ENCODE data around the gene TMEM272. TPM values are rescaled to one million over a fixed set of nuclear protein-coding genes. Genes with fewer than 3 reads are reported as not detected.

TMEM272 gene, protein sequence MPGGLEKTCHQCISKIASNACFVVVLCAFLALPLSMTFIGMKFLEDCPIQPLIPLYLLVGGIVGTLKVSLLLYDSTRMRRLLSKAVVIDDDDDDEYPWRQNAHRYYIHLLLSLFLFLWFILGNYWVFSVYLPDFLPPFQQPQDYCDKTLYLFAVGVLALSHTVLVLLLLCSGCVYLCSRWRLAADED
- total RNA-seq (0.09 TPM), polyA plus RNA-seq (ENCODE audit: insufficient read depth in 1 of 8, insufficient read length in 8 of 8, low replicate concordance in 1 of 8) (under 1 TPM; 0.08 to 0.50 (median 0.16) TPM)
- long read RNA-seq, donor 1: 0 reads
- long read RNA-seq, donor 2: 0 reads
- long read RNA-seq, donor 3: 0 reads
- long read RNA-seq, donor 4: 0 reads
- long read RNA-seq, donor 5: 0 reads
- long read RNA-seq, donor 6: 0 reads
- long read RNA-seq, donor 7: 0 reads
- long read RNA-seq, donor 8: 0 reads
- long read RNA-seq, donor 9: 0 reads
- long read RNA-seq, donor 10: 0 reads
- long read RNA-seq, donor 11: 0 reads

DNA sequence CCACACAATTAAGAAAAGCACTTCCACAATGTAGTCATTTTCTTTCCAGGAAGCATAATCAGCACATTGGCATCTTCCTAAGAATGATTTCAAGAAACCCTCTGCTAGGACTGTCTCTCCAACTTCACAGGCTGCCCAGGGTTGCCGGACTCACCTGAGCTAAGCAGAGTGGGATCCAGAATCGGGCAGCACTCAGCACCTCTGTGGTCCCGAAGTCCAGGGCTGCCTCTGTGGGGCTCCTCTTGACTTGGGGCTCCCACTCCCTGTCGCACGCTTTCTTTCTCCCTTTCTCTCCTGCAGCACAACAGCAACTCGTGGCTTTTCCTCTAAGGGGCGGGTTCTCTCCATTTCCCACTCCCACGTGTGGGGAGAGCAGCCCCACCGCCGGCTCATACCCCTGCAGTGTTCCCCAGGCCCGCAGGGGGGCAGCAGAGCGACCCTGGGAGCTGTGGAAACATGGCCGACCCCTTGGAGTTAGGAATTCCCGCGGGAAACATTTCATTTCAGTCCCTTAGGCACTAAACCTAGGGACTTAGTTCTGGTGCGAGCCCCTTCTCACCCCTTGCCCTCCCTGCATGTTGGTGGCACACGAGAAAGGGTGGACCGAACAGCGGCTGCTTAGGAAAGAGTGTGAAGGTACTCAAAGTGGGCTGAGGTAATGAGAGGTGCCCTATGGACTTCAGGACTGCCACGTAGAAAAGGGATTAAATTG lies at the start of gene TMEM272:
TSS of gene TMEM272 (minus strand) at position 316 of the 712 bp plus-strand sequence. CDS start 6,647 bp downstream, outside the sequence.
- DNase-seq: peak; percentile 25

DNA sequence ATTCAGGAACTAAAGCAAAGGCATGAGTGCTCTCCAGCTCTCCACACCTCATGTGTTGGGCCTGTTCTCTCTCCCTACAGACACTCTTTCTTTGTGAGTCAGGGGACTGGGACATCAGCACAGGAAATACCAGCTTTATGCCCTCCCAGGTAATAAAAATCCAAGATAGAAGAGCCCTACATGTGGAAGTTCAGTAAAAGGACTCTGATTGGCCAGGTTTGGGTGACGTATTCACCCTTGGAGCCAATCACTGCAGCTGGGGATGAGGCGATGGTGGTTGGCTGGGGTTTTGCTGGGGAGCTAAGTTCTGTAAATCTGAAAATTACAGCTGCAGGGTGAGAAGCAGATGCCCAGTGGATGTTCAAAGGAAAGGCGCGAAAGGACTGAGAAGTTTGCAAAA lies 49.3 kb upstream of the TMEM272 start:
- no peaks in the 10 kb centered on the region for H3K4me1 ChIP-seq (ENCODE audit: control insufficient read depth, insufficient read depth, low read length)
- H3K36me3 ChIP-seq (ENCODE audit: control insufficient read depth, insufficient read depth, low read length): no peaks in the 10 kb centered on the region
- WGBS (ENCODE audit: insufficient coverage): 81% methylated on average over 4 of the region's 4 CpGs
- H3K27ac ChIP-seq (ENCODE audit: low read length): no peak overlapping the region
- no peaks in the 10 kb centered on the region for H3K9me3 ChIP-seq (replicated peaks; ENCODE audit: control insufficient read depth, low read depth, low read length)
- H3K4me3 ChIP-seq (ENCODE audit: low read length): no peak overlapping the region
- DNase-seq: no peak
- no peaks in the 10 kb centered on the region for H3K27me3 ChIP-seq (ENCODE audit: control insufficient read depth, insufficient read depth, low read length)

More for the DNA sequence above, at the start of gene TMEM272:
- Histone ChIP-seq H3K27ac (ENCODE audit: low read length) (no peak within 1 kb of the TSS), H3K4me1 (ENCODE audit: control insufficient read depth, insufficient read depth, low read length) (peaks cover 3% of the 10 kb centered on the region), H3K9me3 (replicated peaks; ENCODE audit: control insufficient read depth, low read depth, low read length) (no peaks in the 10 kb centered on the region), H3K27me3 (ENCODE audit: control insufficient read depth, insufficient read depth, low read length) (peaks cover 4% of the 10 kb centered on the region), H3K36me3 (ENCODE audit: control insufficient read depth, insufficient read depth, low read length) (no peaks in the 10 kb centered on the region), H3K4me3 (ENCODE audit: low read length) (no peak within 1 kb of the TSS)
- WGBS (ENCODE audit: insufficient coverage): 41% methylated on average over 15 of the region's 20 CpGs

DNA sequence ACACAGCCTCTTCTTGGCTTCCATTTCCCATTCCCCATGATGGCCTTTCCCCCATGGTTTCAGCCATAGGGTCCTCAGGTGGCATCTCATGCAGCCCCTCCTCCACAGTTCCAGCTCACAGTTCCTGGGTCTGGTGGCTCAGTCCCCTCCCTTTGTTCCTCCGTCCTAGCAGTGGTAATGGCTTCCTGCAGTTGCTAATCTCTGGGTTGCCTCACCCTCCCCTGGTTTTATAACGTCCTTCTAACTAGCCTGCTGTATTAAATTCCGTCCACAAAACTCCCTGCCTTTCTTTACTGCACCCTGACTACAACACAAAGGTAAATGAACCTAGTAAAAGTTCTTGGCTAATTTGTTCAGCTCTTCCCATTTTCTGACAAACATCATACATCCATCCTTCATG lies 47.7 kb upstream of the TMEM272 start:
- H3K27me3 ChIP-seq (ENCODE audit: control insufficient read depth, insufficient read depth, low read length): no peaks in the 10 kb centered on the region
- no peaks in the 10 kb centered on the region for H3K4me1 ChIP-seq (ENCODE audit: control insufficient read depth, insufficient read depth, low read length)
- no peak overlapping the region for H3K27ac ChIP-seq (ENCODE audit: low read length)
- H3K36me3 ChIP-seq (ENCODE audit: control insufficient read depth, insufficient read depth, low read length): no peaks in the 10 kb centered on the region
- WGBS (ENCODE audit: insufficient coverage): 33% methylated on average over 2 of the region's 3 CpGs
- no peak for DNase-seq
- no peak overlapping the region for H3K4me3 ChIP-seq (ENCODE audit: low read length)
- no peaks in the 10 kb centered on the region for H3K9me3 ChIP-seq (replicated peaks; ENCODE audit: control insufficient read depth, low read depth, low read length)

DNA sequence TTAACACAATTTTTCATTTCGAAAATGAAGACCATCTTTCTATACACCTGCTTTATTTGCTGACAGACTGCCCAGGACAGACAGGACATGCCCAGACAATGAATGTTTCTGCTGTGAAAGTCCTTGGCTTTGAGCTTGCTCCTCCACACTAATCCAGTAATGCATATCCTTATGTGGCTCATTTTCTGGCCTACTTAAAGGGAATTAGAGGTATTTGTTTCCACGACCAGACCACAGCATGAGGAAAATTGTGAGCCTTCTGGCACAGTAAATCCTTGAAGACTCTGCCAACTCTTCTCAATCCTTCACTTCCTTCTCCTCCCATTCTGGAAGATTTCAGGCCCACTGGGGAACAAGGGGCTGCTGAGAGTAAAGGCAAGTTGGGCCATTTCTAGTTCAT lies 42.5 kb upstream of the TMEM272 start:
- peak; percentile 50 for DNase-seq
- peaks cover 4% of the 10 kb centered on the region for H3K9me3 ChIP-seq (replicated peaks; ENCODE audit: control insufficient read depth, low read depth, low read length)
- H3K4me1 ChIP-seq (ENCODE audit: control insufficient read depth, insufficient read depth, low read length): no peaks in the 10 kb centered on the region
- no peaks in the 10 kb centered on the region for H3K36me3 ChIP-seq (ENCODE audit: control insufficient read depth, insufficient read depth, low read length)
- no peak overlapping the region for H3K27ac ChIP-seq (ENCODE audit: low read length)
- WGBS (ENCODE audit: insufficient coverage): no CpG with 5 or more reads among the region's 2 CpGs
- H3K27me3 ChIP-seq (ENCODE audit: control insufficient read depth, insufficient read depth, low read length): no peaks in the 10 kb centered on the region
- H3K4me3 ChIP-seq (ENCODE audit: low read length): no peak overlapping the region

DNA sequence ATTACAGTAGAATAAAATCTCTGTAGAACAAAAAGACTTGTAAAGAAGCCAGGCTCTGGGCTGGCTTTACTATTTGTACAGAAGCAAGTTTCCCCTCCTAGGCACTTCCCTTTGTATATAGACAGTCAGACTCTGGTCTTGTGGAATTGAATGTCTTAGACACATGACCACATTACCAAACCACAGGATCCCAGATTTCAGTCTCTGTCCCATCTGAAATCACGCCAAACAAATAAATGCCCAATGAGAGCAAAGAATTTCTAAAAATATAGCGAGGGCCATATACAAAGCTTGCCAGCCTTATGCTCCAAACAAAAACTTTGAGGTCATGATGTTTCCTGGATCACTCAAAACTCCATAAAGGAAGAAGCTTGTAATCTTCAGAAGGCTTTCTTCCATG lies 40.7 kb upstream of the TMEM272 start:
- Histone ChIP-seq H3K36me3 (ENCODE audit: control insufficient read depth, insufficient read depth, low read length) (no peaks in the 10 kb centered on the region), H3K9me3 (replicated peaks; ENCODE audit: control insufficient read depth, low read depth, low read length) (peaks cover 7% of the 10 kb centered on the region), H3K27me3 (ENCODE audit: control insufficient read depth, insufficient read depth, low read length) (no peaks in the 10 kb centered on the region), H3K4me1 (ENCODE audit: control insufficient read depth, insufficient read depth, low read length) (no peaks in the 10 kb centered on the region), H3K4me3 (ENCODE audit: low read length) (no peak overlapping the region), H3K27ac (ENCODE audit: low read length) (no peak overlapping the region)
- WGBS (ENCODE audit: insufficient coverage): 86% methylated on average over 1 of the region's 2 CpGs
- no peak for DNase-seq

DNA sequence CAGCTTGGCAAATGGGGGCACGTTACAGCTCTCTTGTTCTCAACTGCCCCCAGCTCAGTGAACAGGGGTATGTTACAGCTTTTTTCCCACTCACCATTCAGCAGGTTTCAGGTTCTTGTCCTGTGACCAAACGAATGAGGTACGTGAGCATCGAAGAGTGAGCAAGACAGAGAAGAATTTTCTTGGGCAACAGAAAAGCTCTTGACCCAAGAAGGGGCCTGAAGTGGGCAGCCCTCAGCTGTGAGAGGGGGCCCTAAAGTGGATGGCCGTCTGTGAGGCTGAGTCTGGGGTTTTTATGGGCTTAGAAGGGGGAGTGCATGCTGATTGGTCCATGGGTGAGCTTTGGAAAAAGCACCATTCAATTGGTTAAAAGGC lies 38.2 kb upstream of the TMEM272 start:
- 69% methylated on average over 5 of the region's 5 CpGs for WGBS (ENCODE audit: insufficient coverage)
- Histone ChIP-seq H3K27ac (ENCODE audit: low read length) (no peak overlapping the region), H3K27me3 (ENCODE audit: control insufficient read depth, insufficient read depth, low read length) (no peaks in the 10 kb centered on the region), H3K9me3 (replicated peaks; ENCODE audit: control insufficient read depth, low read depth, low read length) (peaks cover 7% of the 10 kb centered on the region), H3K36me3 (ENCODE audit: control insufficient read depth, insufficient read depth, low read length) (no peaks in the 10 kb centered on the region), H3K4me1 (ENCODE audit: control insufficient read depth, insufficient read depth, low read length) (no peaks in the 10 kb centered on the region), H3K4me3 (ENCODE audit: low read length) (no peak overlapping the region)
- no peak for DNase-seq

DNA sequence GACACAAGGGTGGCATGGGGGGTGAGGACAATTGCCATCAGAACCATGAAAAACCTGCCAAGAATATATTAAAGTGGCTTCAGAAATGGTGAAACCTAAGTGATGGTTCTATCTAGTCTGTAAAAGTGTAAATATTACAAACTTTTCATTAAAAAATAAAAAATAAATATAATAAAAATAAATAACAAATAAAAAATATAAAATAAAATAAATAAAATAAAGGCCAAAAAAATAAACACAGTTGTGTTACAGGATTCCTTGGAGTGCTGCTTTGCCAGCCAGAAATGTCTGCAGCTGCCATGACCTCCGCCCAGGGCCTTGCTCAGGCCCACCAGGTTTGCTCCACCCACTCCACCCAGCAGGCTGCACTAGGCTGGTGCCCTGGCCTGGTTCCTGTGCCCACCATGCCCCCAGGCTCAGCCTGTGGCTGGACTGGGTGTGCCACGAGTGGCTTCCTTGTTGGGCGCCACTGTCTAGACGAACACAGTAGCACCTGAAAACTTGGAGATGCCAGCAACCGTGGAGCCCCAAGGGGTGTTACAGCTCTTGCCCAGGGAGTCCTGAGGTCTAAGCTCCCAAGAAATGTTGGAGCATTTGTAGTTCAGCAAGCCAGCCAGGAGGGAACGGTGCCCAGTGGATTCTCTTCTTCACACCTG lies 37.7 kb upstream of the TMEM272 start:
- no peak for DNase-seq
- no peaks in the 10 kb centered on the region for H3K4me1 ChIP-seq (ENCODE audit: control insufficient read depth, insufficient read depth, low read length)
- 99% methylated on average over 6 of the region's 6 CpGs for WGBS (ENCODE audit: insufficient coverage)
- H3K27me3 ChIP-seq (ENCODE audit: control insufficient read depth, insufficient read depth, low read length): no peaks in the 10 kb centered on the region
- peaks cover 7% of the 10 kb centered on the region for H3K9me3 ChIP-seq (replicated peaks; ENCODE audit: control insufficient read depth, low read depth, low read length)
- no peak overlapping the region for H3K27ac ChIP-seq (ENCODE audit: low read length)
- H3K36me3 ChIP-seq (ENCODE audit: control insufficient read depth, insufficient read depth, low read length): no peaks in the 10 kb centered on the region
- no peak overlapping the region for H3K4me3 ChIP-seq (ENCODE audit: low read length)

DNA sequence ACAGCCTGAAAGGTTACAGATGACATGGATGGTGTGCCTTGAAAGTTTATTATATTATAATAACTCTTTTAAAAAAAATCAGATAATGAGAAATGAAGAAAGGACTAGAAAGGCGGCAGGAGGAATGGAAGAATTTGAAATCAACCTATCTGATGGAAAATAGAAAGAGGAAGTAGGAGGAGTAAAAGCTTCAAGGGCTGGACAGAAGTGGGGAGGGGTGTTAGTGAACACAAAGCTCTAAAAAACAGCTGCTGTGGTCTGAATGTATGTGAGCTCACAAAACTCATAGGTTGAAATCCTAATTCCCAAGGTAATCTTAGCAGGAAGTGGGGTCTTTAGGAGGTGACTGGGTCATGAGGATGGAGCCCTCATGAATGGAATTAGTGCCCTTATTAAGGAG lies 36.3 kb upstream of the TMEM272 start:
- Histone ChIP-seq H3K4me3 (ENCODE audit: low read length) (no peak overlapping the region), H3K36me3 (ENCODE audit: control insufficient read depth, insufficient read depth, low read length) (no peaks in the 10 kb centered on the region), H3K27ac (ENCODE audit: low read length) (no peak overlapping the region), H3K27me3 (ENCODE audit: control insufficient read depth, insufficient read depth, low read length) (no peaks in the 10 kb centered on the region), H3K4me1 (ENCODE audit: control insufficient read depth, insufficient read depth, low read length) (no peaks in the 10 kb centered on the region), H3K9me3 (replicated peaks; ENCODE audit: control insufficient read depth, low read depth, low read length) (peaks cover 7% of the 10 kb centered on the region)
- DNase-seq: no peak
- WGBS (ENCODE audit: insufficient coverage): 100% methylated on average over 1 of the region's 1 CpG

DNA sequence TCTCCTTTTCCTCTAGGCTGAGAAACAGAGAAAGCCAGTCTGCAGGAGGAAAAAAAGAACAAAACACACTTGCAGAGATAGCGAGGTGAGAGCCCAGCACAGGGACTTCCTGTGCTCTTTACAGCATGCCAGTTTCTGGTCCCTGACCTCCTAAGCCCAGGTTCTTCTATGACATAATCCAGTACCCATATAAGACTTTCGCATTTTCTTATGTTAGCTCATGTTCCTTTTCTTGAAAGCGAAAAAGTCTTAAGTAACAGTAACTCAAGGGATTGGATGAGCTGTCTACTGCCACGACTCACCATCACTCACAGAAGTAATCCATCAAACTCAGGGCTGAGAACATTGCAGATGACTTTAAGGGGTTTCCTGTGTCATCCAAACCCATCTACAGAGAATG lies 34.2 kb upstream of the TMEM272 start:
- H3K27me3 ChIP-seq (ENCODE audit: control insufficient read depth, insufficient read depth, low read length): no peaks in the 10 kb centered on the region
- WGBS (ENCODE audit: insufficient coverage): 57% methylated on average over 1 of the region's 4 CpGs
- H3K9me3 ChIP-seq (replicated peaks; ENCODE audit: control insufficient read depth, low read depth, low read length): peaks cover 7% of the 10 kb centered on the region
- H3K36me3 ChIP-seq (ENCODE audit: control insufficient read depth, insufficient read depth, low read length): no peaks in the 10 kb centered on the region
- DNase-seq: no peak
- H3K27ac ChIP-seq (ENCODE audit: low read length): no peak overlapping the region
- no peaks in the 10 kb centered on the region for H3K4me1 ChIP-seq (ENCODE audit: control insufficient read depth, insufficient read depth, low read length)
- no peak overlapping the region for H3K4me3 ChIP-seq (ENCODE audit: low read length)

DNA sequence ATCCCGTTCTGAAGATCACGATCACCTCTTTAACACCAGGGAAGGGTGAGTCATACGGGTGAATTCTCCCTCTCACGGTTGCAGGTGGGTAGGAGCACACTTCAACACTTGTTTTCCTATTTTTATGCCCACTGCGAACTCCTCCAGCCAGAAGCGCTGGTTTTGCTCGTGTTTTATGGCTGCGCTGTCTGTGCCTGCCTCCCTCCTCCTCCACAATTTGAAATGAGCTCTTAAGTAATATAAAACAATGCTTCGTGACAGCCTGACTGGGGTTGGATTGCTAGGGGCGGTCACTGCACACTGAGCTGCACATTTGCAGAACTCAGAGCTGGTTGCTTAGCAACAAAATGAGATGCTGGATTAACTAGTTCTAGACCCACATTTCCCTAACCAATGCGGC lies 29.7 kb upstream of the TMEM272 start:
- no peak overlapping the region for H3K4me3 ChIP-seq (ENCODE audit: low read length)
- no peak for DNase-seq
- H3K36me3 ChIP-seq (ENCODE audit: control insufficient read depth, insufficient read depth, low read length): no peaks in the 10 kb centered on the region
- H3K4me1 ChIP-seq (ENCODE audit: control insufficient read depth, insufficient read depth, low read length): peaks cover 3% of the 10 kb centered on the region
- no peaks in the 10 kb centered on the region for H3K9me3 ChIP-seq (replicated peaks; ENCODE audit: control insufficient read depth, low read depth, low read length)
- no peak overlapping the region for H3K27ac ChIP-seq (ENCODE audit: low read length)
- no peaks in the 10 kb centered on the region for H3K27me3 ChIP-seq (ENCODE audit: control insufficient read depth, insufficient read depth, low read length)
- WGBS (ENCODE audit: insufficient coverage): no CpG with 5 or more reads among the region's 11 CpGs
